GM21528 (cell line): Measurements from ENCODE around the gene SYN1.

ENCODE experiments used
- ATAC-seq: cut with Tn5 transposase; IDR thresholded peaks from one replicate; pipeline ENCODE4 v1.9.1; 2021; ENCODE audit warnings: mild to moderate bottlenecking, moderate library complexity; ENCODE audit not compliant: unreplicated experiment, low FRiP score

Gene SYN1

GRCh38 chrX:47540754-47541538 lies 78.7 kb downstream of the SYN1 start:
- no peak for ATAC-seq

- no peak for ATAC-seq
Observed at GRCh38 chrX:47539860-47540259, 79.8 kb downstream of the SYN1 start.

DNA sequence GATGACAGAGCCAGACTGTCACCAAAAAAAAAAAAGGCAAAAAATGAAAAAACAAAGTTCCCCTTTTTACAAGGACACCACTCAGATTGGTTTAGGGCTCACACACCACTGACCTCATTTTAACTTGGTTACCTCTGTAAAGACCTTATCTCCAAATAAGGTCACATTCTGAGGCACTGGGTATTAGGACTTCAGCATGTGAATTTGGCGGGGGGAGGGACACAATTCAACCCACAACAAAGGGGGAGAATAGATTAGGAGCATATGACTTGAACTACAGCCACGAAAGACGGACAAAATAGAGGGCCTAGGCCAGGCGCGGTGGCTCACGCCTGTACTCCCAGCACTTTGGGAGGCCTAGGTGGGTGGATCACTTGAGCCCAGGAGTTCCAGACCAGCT lies 89.6 kb downstream of the SYN1 start:
- ATAC-seq, result no peak

DNA sequence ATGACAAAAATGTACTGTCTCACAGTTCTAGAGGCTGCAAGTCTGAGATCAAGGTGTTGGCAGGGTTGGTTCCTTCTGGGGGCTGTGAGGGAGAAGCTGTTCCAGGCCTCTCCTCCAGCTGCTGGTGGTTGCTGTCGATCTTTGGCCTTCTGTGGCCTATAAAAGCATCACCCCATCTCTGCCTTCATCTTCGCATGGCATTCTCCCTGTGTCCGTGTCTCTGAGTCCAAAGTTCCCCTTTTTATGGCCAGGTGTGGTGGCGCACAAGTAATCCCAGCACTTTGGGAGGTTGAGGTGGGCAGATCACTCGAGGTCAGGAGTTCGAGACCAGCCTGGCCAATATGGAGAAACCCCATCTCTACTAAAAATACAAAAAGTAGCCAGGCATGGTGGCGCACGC lies 90.1 kb downstream of the SYN1 start:
- ATAC-seq, result no peak

- ATAC-seq, result no peak
Observed at GRCh38 chrX:47523713-47524166, 95.9 kb downstream of the SYN1 start.

GRCh38 chrX:47523297-47523696 lies 96.4 kb downstream of the SYN1 start:
- peak; percentile 74 for ATAC-seq
